Cardiac fibroblast (primary cell): ENCODE data around the gene PSMD8.
A peak's percentile ranks its signal among the peaks of the same experiment; 100 is the strongest.

ENCODE experiments used
- DNase-seq, 2 donors: peaks; one replicate each; pipeline versions ENCODE4 v3.0.0 to v3.0.0-alpha.2; 2010; ENCODE audit warnings: low read depth in 2 of 2
- H3K4me3 ChIP-seq, 2 donors: replicated peaks in 1 of 2; 1 replicate in 1 of 2; 2 replicates in 1 of 2; pipeline ENCODE4 v1.5.1; 2011; ENCODE audit warnings: low read depth in 2 of 2, low read length in 2 of 2, mild to moderate bottlenecking in 2 of 2, moderate library complexity in 1 of 2
- CTCF ChIP-seq: IDR thresholded peaks from one replicate; pipeline ENCODE4 v1.5.1; 2011; ENCODE audit warnings: low read depth, mild to moderate bottlenecking, low read length, inconsistent platforms

The PSMD8 gene

GRCh38 chr19:38386971-38387549 lies 12.7 kb downstream of the PSMD8 start:
- TF ChIP-seq CTCF: no peak
- DNase-seq: no peak

GRCh38 chr19:38387550-38388348 lies 13.4 kb downstream of the PSMD8 start, which contains the start of gene GGN:
Gene GGN (minus strand): TSS chr19:38388034. CDS start chr19:38387261, 773 bp downstream.
- peak within 1 kb of the TSS; percentile 73 to 82 for H3K4me3 ChIP-seq
- DNase-seq: peak; percentile 95
- no peak for TF ChIP-seq CTCF

More at GRCh38 chr19:38386971-38387549, 12.7 kb downstream of the PSMD8 start:
- H3K4me3 ChIP-seq: peak overlapping the region; percentile 73 to 82

- TF ChIP-seq CTCF: no peak
- H3K4me3 ChIP-seq: peak within 1 kb of the TSS; percentile 73 to 82
- DNase-seq: peak in 1 of 2 donors; percentile 72
Measured at GRCh38 chr19:38388349-38389100, 14.2 kb downstream of the PSMD8 start, which contains the start of gene SPRED3. Gene SPRED3 (plus strand): TSS chr19:38388697. CDS start chr19:38390303, 1,606 bp downstream.

- TF ChIP-seq CTCF: no peak
- DNase-seq: peak; percentile 81 to 84
- peak overlapping the region; percentile 73 to 82 for H3K4me3 ChIP-seq
Measured at GRCh38 chr19:38389101-38389925, 14.9 kb downstream of the PSMD8 start.

GRCh38 chr19:38389957-38390924 lies 15.9 kb downstream of the PSMD8 start:
- no peak for DNase-seq
- TF ChIP-seq CTCF: no peak
- peak overlapping the region in 1 of 2 donors; percentile 82 for H3K4me3 ChIP-seq
